ENCODE results near the gene TMEM248.
A peak's percentile ranks its signal among the peaks of the same experiment; 100 is the strongest.
"Not testable (repeated sequence)": the region's sequence is repeated elsewhere in the genome, so short reads cannot be mapped to it uniquely, and the experiment has no call there.

Gene TMEM248

GRCh38 chr7:66901941-66902843 is 18.8 kb upstream of the TMEM248 start:
- DNase-seq: no peak
- peaks cover 3% of the 10 kb centered on the region for H3K36me3 Mint-ChIP-seq (ENCODE audit: insufficient read depth)
- no peaks in the 10 kb centered on the region for H3K27me3 Mint-ChIP-seq
- no peak overlapping the region for H3K4me3 Mint-ChIP-seq
- H3K9me3 Mint-ChIP-seq: no peaks in the 10 kb centered on the region
- no peak overlapping the region for H3K27ac Mint-ChIP-seq
- no peak for ATAC-seq (replicated peaks)
- H3K4me1 Mint-ChIP-seq (ENCODE audit: low read depth in 2 of 2): no peaks in the 10 kb centered on the region

GRCh38 chr7:66902844-66903180 is 18.2 kb upstream of the TMEM248 start:
- ATAC-seq (replicated peaks) (no peak), DNase-seq (no peak)
- H3K27me3 Mint-ChIP-seq: no peaks in the 10 kb centered on the region
- no peak overlapping the region for H3K4me3 Mint-ChIP-seq
- no peaks in the 10 kb centered on the region for H3K9me3 Mint-ChIP-seq
- H3K27ac Mint-ChIP-seq: no peak overlapping the region
- peaks cover 3% of the 10 kb centered on the region for H3K36me3 Mint-ChIP-seq (ENCODE audit: insufficient read depth)
- H3K4me1 Mint-ChIP-seq (ENCODE audit: low read depth in 2 of 2): no peaks in the 10 kb centered on the region

GRCh38 chr7:66903360-66904062 is 17.5 kb upstream of the TMEM248 start:
- no peaks in the 10 kb centered on the region for H3K4me1 Mint-ChIP-seq (ENCODE audit: low read depth in 2 of 2)
- ATAC-seq (replicated peaks) (no peak), DNase-seq (no peak)
- H3K36me3 Mint-ChIP-seq (ENCODE audit: insufficient read depth): peaks cover 3% of the 10 kb centered on the region
- no peaks in the 10 kb centered on the region for H3K9me3 Mint-ChIP-seq
- H3K27me3 Mint-ChIP-seq: no peaks in the 10 kb centered on the region
- H3K27ac Mint-ChIP-seq: no peak overlapping the region
- H3K4me3 Mint-ChIP-seq: no peak overlapping the region

- DNase-seq (no peak), ATAC-seq (replicated peaks) (no peak)
- H3K9me3 Mint-ChIP-seq: no peaks in the 10 kb centered on the region
- H3K4me1 Mint-ChIP-seq (ENCODE audit: low read depth in 2 of 2): no peaks in the 10 kb centered on the region
- H3K36me3 Mint-ChIP-seq (ENCODE audit: insufficient read depth): peaks cover 3% of the 10 kb centered on the region
- H3K4me3 Mint-ChIP-seq: no peak overlapping the region
- H3K27ac Mint-ChIP-seq: no peak overlapping the region
- H3K27me3 Mint-ChIP-seq: no peaks in the 10 kb centered on the region
Observed at GRCh38 chr7:66904063-66904593, 16.9 kb upstream of the TMEM248 start.

- ATAC-seq (replicated peaks): no peak
- DNase-seq: no peak
- peaks cover 3% of the 10 kb centered on the region for H3K36me3 Mint-ChIP-seq (ENCODE audit: insufficient read depth)
- no peaks in the 10 kb centered on the region for H3K27me3 Mint-ChIP-seq
- H3K4me3 Mint-ChIP-seq: no peak overlapping the region
- no peaks in the 10 kb centered on the region for H3K9me3 Mint-ChIP-seq
- H3K27ac Mint-ChIP-seq: peak overlapping the region; percentile 23 to 42
- H3K4me1 Mint-ChIP-seq (ENCODE audit: low read depth in 2 of 2): no peaks in the 10 kb centered on the region
Observed at GRCh38 chr7:66905278-66905677, 15.7 kb upstream of the TMEM248 start.

GRCh38 chr7:66905689-66906088 is 15.3 kb upstream of the TMEM248 start:
- no peak for DNase-seq

GRCh38 chr7:66907731-66908130 is 13.3 kb upstream of the TMEM248 start:
- DNase-seq: no peak
- H3K27ac Mint-ChIP-seq: no peak overlapping the region
- no peaks in the 10 kb centered on the region for H3K9me3 Mint-ChIP-seq
- H3K27me3 Mint-ChIP-seq: no peaks in the 10 kb centered on the region
- no peak overlapping the region for H3K4me3 Mint-ChIP-seq
- no peaks in the 10 kb centered on the region for H3K4me1 Mint-ChIP-seq (ENCODE audit: low read depth in 2 of 2)
- peaks cover under 1% of the 10 kb centered on the region for H3K36me3 Mint-ChIP-seq (ENCODE audit: insufficient read depth)
- no peak for ATAC-seq (replicated peaks)

More at GRCh38 chr7:66905689-66906088, 15.3 kb upstream of the TMEM248 start:
- Mint-ChIP-seq H3K27ac (peak overlapping the region; percentile 23 to 42), H3K9me3 (no peaks in the 10 kb centered on the region), H3K4me1 (ENCODE audit: low read depth in 2 of 2) (no peaks in the 10 kb centered on the region), H3K27me3 (no peaks in the 10 kb centered on the region), H3K36me3 (ENCODE audit: insufficient read depth) (peaks cover 3% of the 10 kb centered on the region), H3K4me3 (no peak overlapping the region)
- ATAC-seq (replicated peaks): no peak

- not testable (repeated sequence) for ATAC-seq (replicated peaks); H3K27me3 Mint-ChIP-seq; H3K27ac Mint-ChIP-seq; H3K4me1 Mint-ChIP-seq (ENCODE audit: low read depth in 2 of 2); H3K36me3 Mint-ChIP-seq (ENCODE audit: insufficient read depth); H3K9me3 Mint-ChIP-seq; H3K4me3 Mint-ChIP-seq; DNase-seq
Observed at GRCh38 chr7:66908598-66908997, 12.4 kb upstream of the TMEM248 start.

GRCh38 chr7:66910789-66911188 is 10.2 kb upstream of the TMEM248 start:
- Mint-ChIP-seq H3K27ac (peak overlapping the region in 1 of 2 donors; percentile 31), H3K4me1 (ENCODE audit: low read depth in 2 of 2) (no peaks in the 10 kb centered on the region), H3K36me3 (ENCODE audit: insufficient read depth) (peaks cover 3% of the 10 kb centered on the region), H3K4me3 (no peak overlapping the region), H3K9me3 (no peaks in the 10 kb centered on the region), H3K27me3 (no peaks in the 10 kb centered on the region)
- ATAC-seq (replicated peaks): no peak
- no peak for DNase-seq

- H3K36me3 Mint-ChIP-seq (ENCODE audit: insufficient read depth); H3K4me3 Mint-ChIP-seq; H3K9me3 Mint-ChIP-seq; DNase-seq; H3K27ac Mint-ChIP-seq; H3K4me1 Mint-ChIP-seq (ENCODE audit: low read depth in 2 of 2); H3K27me3 Mint-ChIP-seq; ATAC-seq (replicated peaks): not testable (repeated sequence)
Observed at GRCh38 chr7:66911191-66911590, 9.8 kb upstream of the TMEM248 start.

- no peak overlapping the region for H3K4me3 Mint-ChIP-seq
- H3K27me3 Mint-ChIP-seq: no peaks in the 10 kb centered on the region
- H3K4me1 Mint-ChIP-seq (ENCODE audit: low read depth in 2 of 2): no peaks in the 10 kb centered on the region
- no peaks in the 10 kb centered on the region for H3K9me3 Mint-ChIP-seq
- ATAC-seq (replicated peaks): no peak
- peaks cover 3% of the 10 kb centered on the region for H3K36me3 Mint-ChIP-seq (ENCODE audit: insufficient read depth)
- DNase-seq: no peak
- H3K27ac Mint-ChIP-seq: no peak overlapping the region
Observed at GRCh38 chr7:66912195-66912594, 8.8 kb upstream of the TMEM248 start.

GRCh38 chr7:66913118-66914037 is 7.6 kb upstream of the TMEM248 start:
- Mint-ChIP-seq H3K36me3 (ENCODE audit: insufficient read depth) (peaks cover 3% of the 10 kb centered on the region), H3K9me3 (no peaks in the 10 kb centered on the region), H3K4me1 (ENCODE audit: low read depth in 2 of 2) (no peaks in the 10 kb centered on the region), H3K27me3 (no peaks in the 10 kb centered on the region), H3K4me3 (no peak overlapping the region), H3K27ac (no peak overlapping the region)
- DNase-seq (no peak), ATAC-seq (replicated peaks) (no peak)

- Mint-ChIP-seq H3K36me3 (ENCODE audit: insufficient read depth) (peaks cover 24% of the 10 kb centered on the region), H3K4me1 (ENCODE audit: low read depth in 2 of 2) (peaks cover 13 to 17% of the 10 kb centered on the region in 2 donors)
- not testable (repeated sequence) for H3K4me3 Mint-ChIP-seq; ATAC-seq (replicated peaks); H3K27ac Mint-ChIP-seq; H3K27me3 Mint-ChIP-seq; DNase-seq; H3K9me3 Mint-ChIP-seq
Observed at GRCh38 chr7:66917904-66918303, 3.1 kb upstream of the TMEM248 start.
